Prostate gland (tissue), 2 donors: ENCODE measurements around the gene KRTAP5-8.
"Not testable (repeated sequence)": the region's sequence is repeated elsewhere in the genome, so short reads cannot be mapped to it uniquely, and the experiment has no call there.

Experiments used
- CTCF ChIP-seq, 4 experiments: fragments of 200-600 bp in 2 of 4; fragments of 450-650 bp in 2 of 4; sonication (generic) in 2 of 4; IDR thresholded peaks; 1 replicate in 3 of 4; 2 replicates in 1 of 4; pipeline ENCODE4 v1.5.1; 2016 to 2019; ENCODE audit warnings: antibody characterized with exemption in 4 of 4, mild to moderate bottlenecking in 2 of 4, moderate library complexity in 2 of 4
- POLR2A ChIP-seq: fragments of 450-650 bp; IDR thresholded peaks from one replicate; pipeline ENCODE4 v1.6.1; 2016; ENCODE audit warnings: antibody characterized with exemption, mild to moderate bottlenecking
- POLR2AphosphoS5 ChIP-seq: sonication (generic); formaldehyde crosslinking; IDR thresholded peaks from one replicate; pipeline ENCODE4 v1.6.1; 2017; ENCODE audit warnings: antibody characterized with exemption

DNA sequence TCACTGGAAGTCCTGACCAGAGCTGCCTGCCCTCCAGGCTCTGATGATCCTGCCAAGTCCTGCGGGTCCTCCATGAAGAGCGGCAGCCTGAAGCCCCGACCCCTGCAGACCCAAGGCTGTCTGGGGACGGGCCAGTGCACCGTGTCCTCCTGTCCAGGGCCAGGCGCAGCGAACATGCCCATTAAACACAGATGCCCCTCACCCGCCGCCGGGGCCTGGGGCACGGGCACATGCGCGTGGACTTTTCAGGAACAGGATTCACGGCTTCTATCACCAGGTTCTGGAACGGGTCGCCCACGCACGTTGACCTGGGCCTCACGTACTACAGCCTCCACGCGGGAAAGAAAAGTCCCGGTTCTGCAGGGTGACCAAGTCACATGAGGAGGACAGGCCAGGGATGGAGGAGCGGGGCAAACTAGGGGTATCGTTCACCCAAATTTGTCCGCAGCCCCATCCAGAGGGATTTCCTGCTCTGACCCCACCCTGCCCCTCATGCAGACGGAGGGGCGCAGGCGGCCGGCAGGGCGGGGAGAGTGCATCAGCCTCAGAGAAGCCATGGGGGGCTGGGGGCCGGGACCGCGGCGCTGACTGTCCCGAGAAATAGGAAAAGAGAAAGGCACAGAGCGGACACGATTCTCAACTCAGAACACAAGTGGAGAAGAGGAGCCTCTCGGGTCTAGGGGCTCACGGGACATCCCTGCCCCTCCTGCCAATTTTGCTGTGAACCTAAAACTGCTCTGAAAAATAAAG is 33.5 kb downstream of the KRTAP5-8 start:
- not testable (repeated sequence) for TF ChIP-seq CTCF (IDR thresholded peaks at IDR 0.05); POLR2AphosphoS5; POLR2A
